Gastroesophageal sphincter (tissue), 3 donors: ENCODE results near the gene FUT8.

Experiments used
- POLR2A ChIP-seq, 2 donors: fragments of 450-650 bp; IDR thresholded peaks; one replicate each; pipeline ENCODE4 v1.6.1; 2017; ENCODE audit warnings: antibody characterized with exemption in 2 of 2, mild to moderate bottlenecking in 2 of 2, moderate library complexity in 1 of 2
- POLR2AphosphoS5 ChIP-seq: sonication (generic); formaldehyde crosslinking; IDR thresholded peaks from one replicate; pipeline ENCODE4 v1.6.1; 2017; ENCODE audit warnings: antibody characterized with exemption
- TF ChIP-seq, protein P1 (sequence below), 4 experiments: fragments of 200-600 bp in 2 of 4; fragments of 450-650 bp in 2 of 4; sonication (generic) in 1 of 4; IDR thresholded peaks; one replicate each; pipeline ENCODE4 v1.5.1; 2017 to 2019; ENCODE audit warnings: antibody characterized with exemption in 4 of 4, mild to moderate bottlenecking in 2 of 4, moderate library complexity in 2 of 4

- TF ChIP-seq, protein P1, sequence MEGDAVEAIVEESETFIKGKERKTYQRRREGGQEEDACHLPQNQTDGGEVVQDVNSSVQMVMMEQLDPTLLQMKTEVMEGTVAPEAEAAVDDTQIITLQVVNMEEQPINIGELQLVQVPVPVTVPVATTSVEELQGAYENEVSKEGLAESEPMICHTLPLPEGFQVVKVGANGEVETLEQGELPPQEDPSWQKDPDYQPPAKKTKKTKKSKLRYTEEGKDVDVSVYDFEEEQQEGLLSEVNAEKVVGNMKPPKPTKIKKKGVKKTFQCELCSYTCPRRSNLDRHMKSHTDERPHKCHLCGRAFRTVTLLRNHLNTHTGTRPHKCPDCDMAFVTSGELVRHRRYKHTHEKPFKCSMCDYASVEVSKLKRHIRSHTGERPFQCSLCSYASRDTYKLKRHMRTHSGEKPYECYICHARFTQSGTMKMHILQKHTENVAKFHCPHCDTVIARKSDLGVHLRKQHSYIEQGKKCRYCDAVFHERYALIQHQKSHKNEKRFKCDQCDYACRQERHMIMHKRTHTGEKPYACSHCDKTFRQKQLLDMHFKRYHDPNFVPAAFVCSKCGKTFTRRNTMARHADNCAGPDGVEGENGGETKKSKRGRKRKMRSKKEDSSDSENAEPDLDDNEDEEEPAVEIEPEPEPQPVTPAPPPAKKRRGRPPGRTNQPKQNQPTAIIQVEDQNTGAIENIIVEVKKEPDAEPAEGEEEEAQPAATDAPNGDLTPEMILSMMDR (IDR thresholded peaks at IDR 0.05), result no peak
- TF ChIP-seq POLR2A (IDR thresholded peaks at IDR 0.05) (no peak), POLR2AphosphoS5 (no peak)
These were observed 82.7 kb downstream of the FUT8 start for GRCh38 chr14:65495196-65495595.
